T-helper 2 cell treated with Interferon-gamma antibody and Interleukin-4, amounts not matched to agents 5 μg/mL and 100 μg/mL, for 36 hours (primary cell): Measurements from ENCODE around the gene PLCB3.
"Not testable (repeated sequence)": the region's sequence is repeated elsewhere in the genome, so short reads cannot be mapped to it uniquely, and the experiment has no call there.

Experiments
- DNase-seq: peaks from one replicate; pipeline ENCODE4 v3.0.0; 2021; ENCODE audit warnings: low spot score
- H3K27ac Mint-ChIP-seq: one replicate; pipeline ENCODE4 v1.8.0; 2021; ENCODE audit warnings: mild to moderate bottlenecking, mixed read lengths
- H3K27me3 Mint-ChIP-seq: one replicate; pipeline ENCODE4 v1.8.0; 2021; ENCODE audit warnings: low read depth, mixed read lengths
- H3K36me3 Mint-ChIP-seq: one replicate; pipeline ENCODE4 v1.8.0; 2021; ENCODE audit warnings: low read depth, mixed read lengths
- H3K4me1 Mint-ChIP-seq: one replicate; pipeline ENCODE4 v1.8.0; 2021; ENCODE audit warnings: low read depth, mixed read lengths
- H3K4me3 Mint-ChIP-seq: one replicate; pipeline ENCODE4 v1.8.0; 2022; ENCODE audit warnings: mild to moderate bottlenecking, moderate library complexity, mixed read lengths
- H3K9me3 Mint-ChIP-seq: one replicate; pipeline ENCODE4 v1.8.0; 2021; ENCODE audit warnings: mixed read lengths

PLCB3 gene

DNA sequence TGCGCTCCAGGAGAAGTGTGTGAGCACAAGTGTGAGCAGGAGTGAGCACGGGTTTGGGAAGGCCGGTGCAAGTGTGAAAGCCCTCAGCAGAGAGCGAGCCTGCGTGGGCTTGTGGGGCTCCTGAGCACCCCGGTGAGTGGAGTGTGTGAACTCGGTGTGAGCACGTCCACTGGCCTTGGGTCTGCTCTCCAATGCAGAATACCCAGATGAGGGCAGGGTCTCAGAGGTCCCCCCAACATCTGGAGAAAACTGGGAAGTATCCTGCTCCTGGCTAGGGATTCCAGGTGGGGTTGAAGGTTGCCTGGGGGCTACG lies 55.2 kb downstream of the PLCB3 start:
- Mint-ChIP-seq H3K4me3 (peak overlapping the region; percentile 98), H3K27me3 (peaks cover 4% of the 10 kb centered on the region), H3K36me3 (peaks cover 11% of the 10 kb centered on the region)

DNA sequence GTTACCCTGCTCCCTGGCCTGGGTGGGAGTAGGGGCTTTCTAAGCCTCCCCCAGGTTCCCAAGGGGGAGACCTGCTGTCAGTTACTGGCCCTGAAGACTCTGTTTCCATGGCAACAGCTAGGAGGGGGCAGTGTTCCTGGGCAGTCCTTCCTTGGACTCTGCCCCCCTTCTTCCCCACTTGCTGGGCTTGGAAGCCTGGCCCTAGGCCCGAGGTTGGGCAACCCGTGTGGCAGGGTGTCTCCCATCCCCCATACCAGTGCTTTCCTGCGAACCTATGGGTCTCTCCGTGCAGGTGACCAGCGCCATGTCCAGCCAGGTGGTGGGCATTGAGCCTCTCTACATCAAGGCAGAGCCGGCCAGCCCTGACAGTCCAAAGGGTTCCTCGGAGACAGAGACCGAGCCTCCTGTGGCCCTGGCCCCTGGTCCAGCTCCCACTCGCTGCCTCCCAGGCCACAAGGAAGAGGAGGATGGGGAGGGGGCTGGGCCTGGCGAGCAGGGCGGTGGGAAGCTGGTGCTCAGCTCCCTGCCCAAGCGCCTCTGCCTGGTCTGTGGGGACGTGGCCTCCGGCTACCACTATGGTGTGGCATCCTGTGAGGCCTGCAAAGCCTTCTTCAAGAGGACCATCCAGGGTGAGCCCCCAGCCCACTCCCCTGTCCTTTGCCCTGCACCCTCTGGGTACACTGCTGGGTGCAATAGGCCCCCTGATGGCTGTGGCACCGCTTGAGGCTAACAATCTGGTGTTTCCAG lies 55.7 kb downstream of the PLCB3 start:
- Mint-ChIP-seq H3K27me3 (no peaks in the 10 kb centered on the region), H3K4me3 (peak overlapping the region; percentile 98), H3K36me3 (peaks cover 11% of the 10 kb centered on the region), H3K4me1 (peaks cover 22% of the 10 kb centered on the region), H3K27ac (no peak overlapping the region), H3K9me3 (no peaks in the 10 kb centered on the region)
- DNase-seq, result no peak

More for the DNA sequence above, 55.2 kb downstream of the PLCB3 start:
- no peak for DNase-seq
- H3K4me1 Mint-ChIP-seq, result peaks cover 22% of the 10 kb centered on the region
- peak overlapping the region; percentile 87 for H3K27ac Mint-ChIP-seq
- H3K9me3 Mint-ChIP-seq, result no peaks in the 10 kb centered on the region

GRCh38 chr11:64307795-64308194 lies 56.5 kb downstream of the PLCB3 start:
- DNase-seq, H3K9me3 Mint-ChIP-seq, H3K27me3 Mint-ChIP-seq: not testable (repeated sequence)
- H3K4me1 Mint-ChIP-seq, result peaks cover 25% of the 10 kb centered on the region
- peaks cover 14% of the 10 kb centered on the region for H3K36me3 Mint-ChIP-seq
- peak overlapping the region; percentile 47 for H3K27ac Mint-ChIP-seq
- H3K4me3 Mint-ChIP-seq, result peak overlapping the region; percentile 43

DNA sequence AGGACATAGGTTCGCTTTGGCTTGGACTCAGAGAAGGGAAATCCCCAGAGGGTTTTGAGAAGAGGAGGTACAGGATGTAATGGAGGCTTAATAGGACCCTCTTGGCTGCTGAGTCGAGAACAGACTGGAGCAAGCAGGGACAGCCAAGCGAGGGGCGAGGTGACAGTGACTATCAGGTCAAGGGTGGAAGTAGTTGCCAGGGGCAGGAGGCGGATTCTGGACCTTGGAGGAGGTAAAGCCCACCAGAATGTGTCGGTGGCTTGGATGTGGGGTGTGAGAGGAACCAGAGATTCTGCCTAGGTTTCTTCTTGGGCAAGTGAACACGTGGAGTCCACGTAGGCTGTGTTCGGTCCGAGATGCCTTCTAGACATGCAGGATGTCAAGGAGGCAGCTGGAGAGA lies 61.6 kb downstream of the PLCB3 start:
- Mint-ChIP-seq H3K9me3 (no peaks in the 10 kb centered on the region), H3K4me1 (peaks cover 19% of the 10 kb centered on the region), H3K27ac (peak overlapping the region; percentile 37), H3K36me3 (peaks cover 32% of the 10 kb centered on the region), H3K4me3 (no peak overlapping the region), H3K27me3 (no peaks in the 10 kb centered on the region)
- DNase-seq, result no peak

- Mint-ChIP-seq H3K9me3 (no peaks in the 10 kb centered on the region), H3K4me3 (no peak overlapping the region), H3K36me3 (peaks cover 32% of the 10 kb centered on the region), H3K27me3 (no peaks in the 10 kb centered on the region), H3K4me1 (peaks cover 19% of the 10 kb centered on the region), H3K27ac (peak overlapping the region; percentile 33)
- DNase-seq, result no peak
Observed at GRCh38 chr11:64313491-64314145, 62.3 kb downstream of the PLCB3 start.

DNA sequence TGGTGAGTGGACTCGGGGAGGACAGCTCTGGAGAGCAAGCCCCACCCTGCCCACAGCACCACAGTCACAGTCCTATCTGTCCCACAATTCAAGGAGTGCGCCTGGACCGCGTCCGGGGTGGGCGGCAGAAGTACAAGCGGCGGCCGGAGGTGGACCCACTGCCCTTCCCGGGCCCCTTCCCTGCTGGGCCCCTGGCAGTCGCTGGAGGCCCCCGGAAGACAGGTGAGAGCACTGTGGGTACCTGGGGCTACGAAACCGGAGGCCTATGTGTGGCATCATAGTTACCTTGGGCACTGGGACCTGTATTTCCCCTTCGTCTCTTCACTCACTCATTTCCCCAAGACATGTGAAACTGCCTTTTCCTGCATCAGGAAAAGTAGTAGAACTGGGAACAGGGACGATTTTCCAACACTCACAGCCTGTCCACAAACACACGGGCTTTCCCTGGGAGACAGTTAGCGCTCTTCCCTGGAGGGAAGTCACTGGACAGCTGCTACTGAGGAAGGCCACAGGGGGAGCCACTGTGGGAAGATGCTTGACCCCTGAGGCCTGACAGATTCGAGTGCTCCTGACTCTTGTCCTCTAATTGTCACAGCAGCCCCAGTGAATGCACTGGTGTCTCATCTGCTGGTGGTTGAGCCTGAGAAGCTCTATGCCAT lies 62.9 kb downstream of the PLCB3 start:
- DNase-seq, result no peak
- peaks cover 23% of the 10 kb centered on the region for H3K4me1 Mint-ChIP-seq
- peaks cover 32% of the 10 kb centered on the region for H3K36me3 Mint-ChIP-seq
- no peak overlapping the region for H3K4me3 Mint-ChIP-seq
- H3K9me3 Mint-ChIP-seq, result no peaks in the 10 kb centered on the region
- no peak overlapping the region for H3K27ac Mint-ChIP-seq
- H3K27me3 Mint-ChIP-seq, result no peaks in the 10 kb centered on the region

DNA sequence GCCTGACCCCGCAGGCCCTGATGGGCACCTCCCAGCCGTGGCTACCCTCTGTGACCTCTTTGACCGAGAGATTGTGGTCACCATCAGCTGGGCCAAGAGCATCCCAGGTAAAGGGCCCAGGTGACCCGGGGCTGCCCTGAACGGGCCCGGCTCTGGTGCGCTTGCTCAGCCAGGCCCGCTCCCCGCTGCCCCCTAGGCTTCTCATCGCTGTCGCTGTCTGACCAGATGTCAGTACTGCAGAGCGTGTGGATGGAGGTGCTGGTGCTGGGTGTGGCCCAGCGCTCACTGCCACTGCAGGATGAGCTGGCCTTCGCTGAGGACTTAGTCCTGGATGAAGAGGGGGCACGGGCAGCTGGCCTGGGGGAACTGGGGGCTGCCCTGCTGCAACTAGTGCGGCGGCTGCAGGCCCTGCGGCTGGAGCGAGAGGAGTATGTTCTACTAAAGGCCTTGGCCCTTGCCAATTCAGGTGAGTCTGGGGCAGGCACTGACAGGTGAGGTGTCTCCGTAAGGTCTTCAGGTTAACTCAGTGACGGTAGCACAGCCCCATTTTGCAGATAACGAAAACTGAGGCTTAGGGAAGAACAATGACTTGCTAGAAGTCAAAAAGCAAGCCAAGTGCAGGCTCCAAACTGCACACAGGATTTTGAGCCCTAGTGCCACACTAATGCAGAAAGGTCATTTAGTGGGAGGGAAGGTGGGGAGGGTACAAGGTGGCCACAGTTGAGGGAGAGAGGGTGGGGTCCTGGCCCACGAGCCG lies 63.7 kb downstream of the PLCB3 start:
- no peak for DNase-seq
- H3K27me3 Mint-ChIP-seq, result no peaks in the 10 kb centered on the region
- H3K4me3 Mint-ChIP-seq, result peak overlapping the region; percentile 26
- peaks cover 35% of the 10 kb centered on the region for H3K36me3 Mint-ChIP-seq
- H3K4me1 Mint-ChIP-seq, result peaks cover 25% of the 10 kb centered on the region
- H3K27ac Mint-ChIP-seq, result no peak overlapping the region
- no peaks in the 10 kb centered on the region for H3K9me3 Mint-ChIP-seq

DNA sequence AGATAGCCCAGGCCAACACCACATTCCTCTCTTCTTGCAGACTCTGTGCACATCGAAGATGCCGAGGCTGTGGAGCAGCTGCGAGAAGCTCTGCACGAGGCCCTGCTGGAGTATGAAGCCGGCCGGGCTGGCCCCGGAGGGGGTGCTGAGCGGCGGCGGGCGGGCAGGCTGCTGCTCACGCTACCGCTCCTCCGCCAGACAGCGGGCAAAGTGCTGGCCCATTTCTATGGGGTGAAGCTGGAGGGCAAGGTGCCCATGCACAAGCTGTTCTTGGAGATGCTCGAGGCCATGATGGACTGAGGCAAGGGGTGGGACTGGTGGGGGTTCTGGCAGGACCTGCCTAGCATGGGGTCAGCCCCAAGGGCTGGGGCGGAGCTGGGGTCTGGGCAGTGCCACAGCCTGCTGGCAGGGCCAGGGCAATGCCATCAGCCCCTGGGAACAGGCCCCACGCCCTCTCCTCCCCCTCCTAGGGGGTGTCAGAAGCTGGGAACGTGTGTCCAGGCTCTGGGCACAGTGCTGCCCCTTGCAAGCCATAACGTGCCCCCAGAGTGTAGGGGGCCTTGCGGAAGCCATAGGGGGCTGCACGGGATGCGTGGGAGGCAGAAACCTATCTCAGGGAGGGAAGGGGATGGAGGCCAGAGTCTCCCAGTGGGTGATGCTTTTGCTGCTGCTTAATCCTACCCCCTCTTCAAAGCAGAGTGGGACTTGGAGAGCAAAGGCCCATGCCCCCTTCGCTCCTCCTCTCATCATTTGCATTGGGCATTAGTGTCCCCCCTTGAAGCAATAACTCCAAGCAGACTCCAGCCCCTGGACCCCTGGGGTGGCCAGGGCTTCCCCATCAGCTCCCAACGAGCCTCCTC lies 64.6 kb downstream of the PLCB3 start:
- not testable (repeated sequence) for H3K27me3 Mint-ChIP-seq, H3K9me3 Mint-ChIP-seq, DNase-seq
- peaks cover 37% of the 10 kb centered on the region for H3K36me3 Mint-ChIP-seq
- H3K27ac Mint-ChIP-seq, result peak overlapping the region; percentile 100
- peak overlapping the region; percentile 97 for H3K4me3 Mint-ChIP-seq
- peaks cover 24% of the 10 kb centered on the region for H3K4me1 Mint-ChIP-seq

DNA sequence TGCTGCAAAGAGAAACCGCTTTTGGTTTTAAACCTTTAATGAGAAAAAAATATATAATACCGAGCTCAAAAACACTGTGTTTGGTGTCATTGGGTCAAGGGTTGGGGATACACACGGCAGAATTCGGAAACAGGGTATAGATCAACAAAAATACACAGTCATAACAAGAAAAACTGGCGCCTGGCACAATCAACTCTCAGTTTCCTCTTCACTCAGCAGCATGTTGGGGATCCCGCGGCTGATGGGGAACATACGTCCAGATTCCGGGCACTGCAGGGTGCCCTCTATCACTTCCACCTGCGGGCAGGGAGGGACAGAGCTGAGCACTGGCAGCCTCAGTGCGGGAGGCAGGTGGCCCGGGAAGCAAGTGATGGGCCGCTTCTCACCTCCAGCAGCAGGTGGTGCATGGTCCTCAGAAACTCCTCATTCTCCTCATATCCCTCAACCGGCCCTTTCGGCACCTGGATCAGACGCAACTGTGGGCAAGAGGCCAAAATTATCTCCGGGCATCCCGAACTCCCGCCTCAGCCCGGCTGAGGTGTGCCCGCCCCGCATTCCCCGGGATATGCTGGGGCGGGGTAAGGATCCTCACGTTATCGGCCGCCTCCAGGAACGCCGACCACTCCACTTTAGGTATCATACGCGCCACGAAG lies 65.5 kb downstream of the PLCB3 start:
- Mint-ChIP-seq H3K4me1 (peaks cover 25% of the 10 kb centered on the region), H3K4me3 (peak overlapping the region; percentile 97), H3K27me3 (no peaks in the 10 kb centered on the region), H3K27ac (peak overlapping the region; percentile 100), H3K36me3 (peaks cover 42% of the 10 kb centered on the region), H3K9me3 (no peaks in the 10 kb centered on the region)
- peak; percentile 40 for DNase-seq

GRCh38 chr11:64317325-64317960 lies 66.1 kb downstream of the PLCB3 start, which contains the start of gene TRMT112:
TRMT112 (minus strand) TSS chr11:64317559; CDS start chr11:64317526, 33 bp downstream.
- Mint-ChIP-seq H3K27me3 (no peaks in the 10 kb centered on the region), H3K4me1 (peaks cover 24% of the 10 kb centered on the region), H3K27ac (peak within 1 kb of the TSS; percentile 100), H3K36me3 (peaks cover 42% of the 10 kb centered on the region), H3K9me3 (no peaks in the 10 kb centered on the region), H3K4me3 (peak within 1 kb of the TSS; percentile 97)
- DNase-seq, result peak; percentile 97

DNA sequence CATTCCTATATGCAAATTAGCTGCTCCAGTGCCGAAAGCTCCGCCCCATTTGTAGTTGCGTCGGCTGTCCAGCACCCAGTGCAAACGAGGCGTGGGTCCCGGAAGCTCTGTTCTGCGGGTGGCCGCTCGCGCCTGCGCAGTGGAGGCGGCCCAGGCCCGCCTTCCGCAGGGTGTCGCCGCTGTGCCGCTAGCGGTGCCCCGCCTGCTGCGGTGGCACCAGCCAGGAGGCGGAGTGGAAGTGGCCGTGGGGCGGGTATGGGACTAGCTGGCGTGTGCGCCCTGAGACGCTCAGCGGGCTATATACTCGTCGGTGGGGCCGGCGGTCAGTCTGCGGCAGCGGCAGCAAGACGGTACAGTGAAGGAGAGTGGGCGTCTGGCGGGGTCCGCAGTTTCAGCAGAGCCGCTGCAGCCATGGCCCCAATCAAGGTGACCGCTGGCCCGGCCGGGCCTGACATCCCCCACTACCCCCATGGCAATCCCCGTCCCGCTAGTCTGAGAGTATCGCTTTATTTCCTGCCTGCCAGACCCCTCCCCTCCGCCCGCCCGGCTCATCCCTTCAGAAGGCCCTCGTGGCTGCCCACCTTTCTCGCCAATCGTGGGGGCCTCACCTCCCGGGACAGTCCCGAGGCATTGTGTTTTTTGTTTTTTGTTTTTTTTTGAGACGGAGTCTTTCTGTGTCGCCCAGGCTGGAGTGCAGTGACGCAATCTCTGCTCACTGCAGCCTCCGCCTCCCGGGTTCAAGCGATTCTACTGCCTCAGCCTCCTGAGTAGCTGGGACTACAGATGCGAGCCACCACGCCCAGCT lies 66.8 kb downstream of the PLCB3 start, which contains the start of gene PRDX5:
Gene PRDX5 (plus strand): TSS at position 161 of the 805 bp plus-strand sequence. CDS start 95 bp downstream, at position 256.
- peaks cover 37% of the 10 kb centered on the region for H3K36me3 Mint-ChIP-seq
- DNase-seq, result peak; percentile 97
- no peaks in the 10 kb centered on the region for H3K9me3 Mint-ChIP-seq
- peak within 1 kb of the TSS; percentile 97 for H3K4me3 Mint-ChIP-seq
- H3K27ac Mint-ChIP-seq, result peak within 1 kb of the TSS; percentile 100
- H3K27me3 Mint-ChIP-seq, result no peaks in the 10 kb centered on the region
- H3K4me1 Mint-ChIP-seq, result peaks cover 21% of the 10 kb centered on the region
